ENCODE data around the gene CENPX.

Gene CENPX

GRCh38 chr17:82007495-82008257 is 15.0 kb downstream of the CENPX start:
- TF ChIP-seq BACH2 (CRISPR knock-in tag; IDR thresholded peaks at IDR 0.05; ENCODE audit: borderline replicate concordance) = no peak
- TF ChIP-seq GLIS3 (CRISPR knock-in tag; IDR thresholded peaks at IDR 0.05) = no peak
- TF ChIP-seq ZFP3 (CRISPR knock-in tag; IDR thresholded peaks at IDR 0.05) = no peak
- no peak for TF ChIP-seq POU6F1 (CRISPR knock-in tag; IDR thresholded peaks at IDR 0.05; ENCODE audit: borderline replicate concordance, low read depth)
- TF ChIP-seq ZC3H10 (CRISPR knock-in tag; IDR thresholded peaks at IDR 0.05) = no peak
- TF ChIP-seq TSHZ2 (CRISPR knock-in tag; IDR thresholded peaks at IDR 0.05) = no peak
- no peak for TF ChIP-seq PPARA (CRISPR knock-in tag; IDR thresholded peaks at IDR 0.05; ENCODE audit: borderline replicate concordance)
- TF ChIP-seq CSDC2 (CRISPR knock-in tag; IDR thresholded peaks at IDR 0.05) = no peak
- no peak for TF ChIP-seq ZNF565 (CRISPR knock-in tag; conservative IDR thresholded peaks at IDR 0.05; ENCODE audit: low read depth)
- TF ChIP-seq ZNF70 (CRISPR knock-in tag; IDR thresholded peaks at IDR 0.05) = no peak
- TF ChIP-seq CREB5 (CRISPR knock-in tag; IDR thresholded peaks at IDR 0.05; ENCODE audit: low read depth) = no peak
- TF ChIP-seq ZFP30 (CRISPR knock-in tag; IDR thresholded peaks at IDR 0.05) = no peak
- no peak for TF ChIP-seq SNAI2 (CRISPR knock-in tag; IDR thresholded peaks at IDR 0.05)
- no peak for TF ChIP-seq ISL1 (CRISPR knock-in tag; IDR thresholded peaks at IDR 0.05)
- TF ChIP-seq TCF4 (CRISPR knock-in tag; IDR thresholded peaks at IDR 0.05; ENCODE audit: borderline replicate concordance) = no peak
- no peak for TF ChIP-seq ZNF8 (CRISPR knock-in tag; IDR thresholded peaks at IDR 0.05)
- TF ChIP-seq TOX (CRISPR knock-in tag; IDR thresholded peaks at IDR 0.05; ENCODE audit: borderline replicate concordance) = no peak
- no peak for ATAC-seq

GRCh38 chr17:82007228-82007494 is 15.5 kb downstream of the CENPX start:
- TF ChIP-seq CREB5 (CRISPR knock-in tag; IDR thresholded peaks at IDR 0.05; ENCODE audit: low read depth) (no peak), TOX (CRISPR knock-in tag; IDR thresholded peaks at IDR 0.05; ENCODE audit: borderline replicate concordance) (no peak), RARB (CRISPR knock-in tag; IDR thresholded peaks at IDR 0.05) (no peak), CSRNP3 (CRISPR knock-in tag; IDR thresholded peaks at IDR 0.05) (no peak), ESRRG (CRISPR knock-in tag; IDR thresholded peaks at IDR 0.05) (no peak), TSHZ2 (CRISPR knock-in tag; IDR thresholded peaks at IDR 0.05) (no peak), GLIS3 (CRISPR knock-in tag; IDR thresholded peaks at IDR 0.05) (no peak), ZNF565 (CRISPR knock-in tag; conservative IDR thresholded peaks at IDR 0.05; ENCODE audit: low read depth) (no peak), BACH2 (CRISPR knock-in tag; IDR thresholded peaks at IDR 0.05; ENCODE audit: borderline replicate concordance) (no peak)

More at GRCh38 chr17:82007228-82007494, 15.5 kb downstream of the CENPX start:
- no peak for ATAC-seq
